T47D (cell line): Measurements from ENCODE around the gene BTN1A1.
"Not testable (repeated sequence)": the region's sequence is repeated elsewhere in the genome, so short reads cannot be mapped to it uniquely, and the experiment has no call there.

Experiments used
- DNase-seq, 2 experiments: peaks; one replicate each; pipeline versions ENCODE4 v3.0.0 to v3.0.0-alpha.2; 2011 to 2012; ENCODE audit warnings: low read depth in 1 of 2, low spot score in 1 of 2
- JUND ChIP-seq: IDR thresholded peaks from 2 replicates; pipeline ENCODE4 v1.6.1; 2012; ENCODE audit warnings: low read depth
- in situ Hi-C: cut with HindIII; loops from 2 replicates; pipeline ENCODE4 v1.10.0; 2016; ENCODE audit warnings: low sequenced_read_pairs, low pct_unique_long_range_greater_than_20kb

Gene BTN1A1, protein sequence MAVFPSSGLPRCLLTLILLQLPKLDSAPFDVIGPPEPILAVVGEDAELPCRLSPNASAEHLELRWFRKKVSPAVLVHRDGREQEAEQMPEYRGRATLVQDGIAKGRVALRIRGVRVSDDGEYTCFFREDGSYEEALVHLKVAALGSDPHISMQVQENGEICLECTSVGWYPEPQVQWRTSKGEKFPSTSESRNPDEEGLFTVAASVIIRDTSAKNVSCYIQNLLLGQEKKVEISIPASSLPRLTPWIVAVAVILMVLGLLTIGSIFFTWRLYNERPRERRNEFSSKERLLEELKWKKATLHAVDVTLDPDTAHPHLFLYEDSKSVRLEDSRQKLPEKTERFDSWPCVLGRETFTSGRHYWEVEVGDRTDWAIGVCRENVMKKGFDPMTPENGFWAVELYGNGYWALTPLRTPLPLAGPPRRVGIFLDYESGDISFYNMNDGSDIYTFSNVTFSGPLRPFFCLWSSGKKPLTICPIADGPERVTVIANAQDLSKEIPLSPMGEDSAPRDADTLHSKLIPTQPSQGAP

DNA sequence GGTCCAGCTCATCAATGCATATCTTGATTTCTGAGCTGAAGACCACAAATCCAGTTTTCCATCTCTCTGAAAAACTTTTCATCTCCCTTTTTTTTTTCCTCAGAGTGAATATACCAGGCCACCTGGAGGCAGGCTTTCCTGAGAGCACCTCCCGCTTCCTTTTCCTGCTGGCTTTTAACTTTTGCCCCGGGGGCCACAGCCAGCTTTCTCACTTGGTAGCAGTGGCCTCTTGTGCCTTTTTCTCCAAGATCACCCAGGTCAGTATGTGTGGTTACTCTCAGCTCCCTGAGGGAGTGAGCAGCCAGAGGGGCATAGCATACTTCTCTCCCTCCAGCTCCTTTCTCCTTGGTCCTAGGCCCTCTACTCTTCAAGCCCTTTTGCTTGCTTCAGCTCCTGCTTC, at the start of gene BTN1A1:
Gene BTN1A1 (plus strand): TSS at position 202 of the 400 bp plus-strand sequence. CDS start 984 bp downstream, outside the sequence.
- DNase-seq = peak in 1 of 2 experiments; percentile 16
- no peak for TF ChIP-seq JUND
- in situ Hi-C loops = no loop called here

DNA sequence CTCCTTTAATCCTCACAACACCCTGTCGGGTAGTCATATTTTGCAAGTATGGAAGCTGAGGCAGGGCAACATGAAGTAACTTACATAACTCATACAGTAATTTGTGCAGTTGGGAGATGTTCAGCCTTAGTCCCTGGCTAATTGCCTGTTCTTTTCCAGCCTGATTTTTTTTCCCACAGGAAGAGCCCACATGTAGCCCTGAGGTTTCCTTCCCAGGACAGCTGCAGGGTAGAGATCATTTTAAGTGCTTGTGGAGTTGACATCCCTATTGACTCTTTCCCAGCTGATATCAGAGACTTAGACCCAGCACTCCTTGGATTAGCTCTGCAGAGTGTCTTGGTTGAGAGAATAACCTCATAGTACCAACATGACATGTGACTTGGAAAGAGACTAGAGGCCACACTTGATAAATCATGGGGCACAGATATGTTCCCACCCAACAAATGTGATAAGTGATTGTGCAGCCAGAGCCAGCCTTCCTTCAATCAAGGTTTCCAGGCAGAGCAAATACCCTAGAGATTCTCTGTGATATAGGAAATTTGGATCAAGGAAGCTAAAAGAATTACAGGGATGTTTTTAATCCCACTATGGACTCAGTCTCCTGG, 47.4 kb upstream of the BTN1A1 start:
- in situ Hi-C loops = no loop called here
- DNase-seq = no peak
- no peak for TF ChIP-seq JUND

DNA sequence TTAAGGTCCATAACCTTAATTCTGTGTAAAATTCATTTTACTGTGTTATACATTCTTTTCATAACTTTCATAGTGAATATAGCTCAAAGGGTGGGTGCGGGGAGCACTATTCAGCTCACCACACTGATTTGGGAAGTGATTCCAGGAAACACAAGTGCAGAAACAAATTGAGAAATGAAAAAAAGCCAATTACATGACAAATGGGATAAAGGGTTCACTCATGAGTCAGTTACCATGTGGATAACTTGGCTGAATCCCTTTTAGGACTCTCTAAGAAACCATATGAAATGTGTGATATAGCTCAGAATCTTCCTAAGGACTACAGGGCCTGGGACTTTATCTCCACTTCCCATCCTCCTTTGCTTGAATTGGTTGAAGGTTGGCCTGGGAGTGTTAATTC, 45.5 kb upstream of the BTN1A1 start:
- no peak for DNase-seq
- no peak for TF ChIP-seq JUND
- in situ Hi-C loops = no loop called here

DNA sequence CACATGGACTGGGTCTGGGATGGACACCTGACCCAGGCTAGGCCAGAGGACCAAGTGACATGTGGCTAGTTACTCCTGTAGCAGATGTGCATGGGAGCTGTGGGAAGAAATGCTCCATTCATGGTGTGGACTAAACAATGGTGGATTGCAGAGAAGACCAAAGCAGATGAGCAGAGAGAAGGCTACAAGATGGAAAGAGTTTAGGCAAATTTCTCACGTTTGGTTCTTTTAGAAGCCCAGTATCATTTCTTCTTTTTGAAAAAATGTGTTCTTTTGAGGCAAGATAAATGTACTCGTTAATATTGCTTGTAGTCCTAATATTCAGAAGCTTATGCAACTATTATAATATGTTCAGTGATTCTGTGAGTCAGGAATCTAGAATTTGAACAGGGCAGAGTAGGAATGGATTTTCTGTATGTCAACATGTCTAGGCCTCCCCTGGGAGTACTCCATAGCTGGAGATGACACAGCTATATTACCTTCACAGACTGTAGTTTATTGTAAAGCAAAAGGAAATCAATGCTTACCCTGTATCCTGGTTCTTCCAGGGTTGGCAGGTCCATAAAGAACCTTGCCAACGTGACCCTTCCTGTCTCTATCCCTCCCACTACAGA, 44.6 kb upstream of the BTN1A1 start:
- in situ Hi-C loops = no loop called here
- no peak for DNase-seq
- TF ChIP-seq JUND = no peak

DNA sequence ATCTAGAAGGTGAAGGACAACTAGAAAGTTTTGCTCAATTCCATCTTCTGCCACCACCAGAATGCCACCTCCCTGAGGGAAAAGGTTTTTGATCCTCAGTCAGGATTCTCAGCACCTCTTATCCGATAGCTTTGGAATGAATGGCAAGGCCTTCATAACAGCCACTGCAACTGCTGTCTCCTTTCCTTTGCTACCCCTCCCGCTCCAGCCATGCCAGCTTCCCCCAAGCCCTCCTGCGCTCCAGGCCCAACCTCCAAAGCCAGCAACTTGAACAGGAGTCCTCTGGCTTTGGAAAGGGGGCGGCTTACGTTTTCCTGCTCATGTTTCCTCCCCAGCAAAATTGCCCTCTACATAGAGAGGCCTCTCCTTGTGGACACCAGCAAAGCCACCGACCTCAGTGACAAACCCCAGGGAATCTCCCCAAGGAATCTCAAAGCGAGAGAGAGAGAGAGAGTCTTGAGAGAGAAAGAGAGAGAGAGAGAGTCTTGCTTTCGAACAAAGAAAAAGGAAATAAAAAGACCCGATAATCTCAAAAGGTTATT, 42.8 kb upstream of the BTN1A1 start:
- no peak for DNase-seq
- TF ChIP-seq JUND = no peak
- in situ Hi-C loops = no loop called here

DNA sequence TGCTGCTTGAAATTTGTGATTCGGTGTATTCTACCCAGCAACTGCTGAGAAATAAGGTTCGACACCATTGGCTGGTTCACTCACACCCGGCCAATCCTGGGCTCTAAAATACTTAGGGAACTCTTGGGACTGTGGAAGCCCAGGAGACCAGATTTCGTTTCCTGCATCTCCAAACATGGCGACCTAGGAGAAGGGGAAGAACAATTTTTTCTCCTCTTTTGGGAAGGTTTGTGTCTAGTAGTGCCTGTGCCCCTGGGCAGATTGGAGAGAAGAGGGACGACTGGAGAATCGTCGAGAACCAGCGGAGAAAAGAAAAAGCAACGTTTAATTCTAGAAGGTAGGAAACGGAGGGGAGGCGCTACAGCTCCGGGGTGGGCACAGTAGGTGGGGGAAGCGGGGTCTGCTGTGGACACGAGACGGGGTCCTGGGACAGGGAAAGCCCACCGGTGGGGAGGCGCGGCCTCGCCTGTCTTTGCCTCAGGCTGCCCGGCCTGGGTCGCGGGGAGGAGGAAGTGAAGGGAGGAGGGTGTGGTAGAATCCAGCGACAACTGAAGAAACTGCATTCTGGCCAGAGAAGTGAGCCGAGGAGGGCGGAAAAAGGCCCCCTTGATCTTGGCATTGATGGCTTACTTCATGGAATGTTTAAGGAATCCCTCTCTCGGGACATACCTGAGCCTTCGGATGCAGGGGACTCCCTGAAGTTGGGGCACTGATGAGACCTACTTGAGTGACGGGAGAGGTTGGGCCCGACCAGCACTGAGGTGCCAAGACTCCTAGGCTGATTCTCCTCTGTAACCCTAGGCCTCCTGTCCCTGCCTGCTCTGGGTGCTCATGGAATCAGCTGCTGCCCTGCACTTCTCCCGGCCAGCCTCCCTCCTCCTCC, 42.1 kb upstream of the BTN1A1 start, which contains the start of gene BTN2A1:
Gene BTN2A1 (plus strand): TSS at position 150 of the 883 bp plus-strand sequence. CDS start 682 bp downstream, at position 832.
- TF ChIP-seq JUND = no peak
- in situ Hi-C loops = no loop called here
- peak; percentile 92 to 93 for DNase-seq

DNA sequence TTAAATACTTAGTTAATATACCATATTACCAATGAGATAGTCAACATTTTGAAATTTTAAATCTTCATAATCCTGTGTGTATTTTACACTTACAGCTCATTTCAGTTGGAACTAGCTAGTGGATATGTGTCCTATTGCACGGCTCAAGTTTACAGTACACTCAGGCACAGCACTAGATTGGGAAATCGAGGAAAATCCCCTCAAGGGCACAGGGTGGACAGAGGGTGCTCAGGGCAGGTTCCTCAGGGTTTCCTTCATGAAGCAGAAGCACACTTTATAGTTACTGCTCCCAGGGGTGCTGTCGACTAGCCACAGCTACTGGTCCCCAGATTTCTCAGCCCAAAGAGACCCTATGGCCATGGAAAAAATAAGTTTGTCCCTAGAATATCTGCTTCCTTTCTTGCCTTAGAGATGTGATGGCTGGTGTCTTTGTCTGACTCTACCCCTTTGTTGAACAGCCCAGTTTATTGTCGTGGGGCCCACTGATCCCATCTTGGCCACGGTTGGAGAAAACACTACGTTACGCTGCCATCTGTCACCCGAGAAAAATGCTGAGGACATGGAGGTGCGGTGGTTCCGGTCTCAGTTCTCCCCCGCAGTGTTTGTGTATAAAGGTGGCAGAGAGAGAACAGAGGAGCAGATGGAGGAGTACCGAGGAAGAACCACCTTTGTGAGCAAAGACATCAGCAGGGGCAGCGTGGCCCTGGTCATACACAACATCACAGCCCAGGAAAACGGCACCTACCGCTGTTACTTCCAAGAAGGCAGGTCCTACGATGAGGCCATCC, 40.9 kb upstream of the BTN1A1 start:
- DNase-seq = no peak
- no peak for TF ChIP-seq JUND
- in situ Hi-C loops = no loop called here

DNA sequence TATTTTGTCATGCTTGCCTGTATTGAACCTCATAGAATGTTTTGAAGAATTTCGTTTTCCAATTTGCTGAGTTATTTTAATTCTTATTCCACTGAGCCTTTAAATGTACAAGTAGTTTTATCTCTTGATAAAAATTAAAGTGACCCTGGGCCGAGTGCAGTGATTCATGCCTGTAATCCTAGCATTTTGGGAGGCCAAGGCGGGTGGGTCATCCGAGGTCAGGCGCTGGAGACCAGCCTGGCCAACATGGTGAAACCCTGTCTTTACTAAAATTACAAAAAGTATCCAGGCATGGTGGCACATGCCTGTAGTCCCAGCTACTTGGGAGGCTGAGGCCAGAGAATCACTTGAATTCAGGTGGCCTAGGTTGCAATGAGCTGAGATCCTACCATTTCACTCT, 38.8 kb upstream of the BTN1A1 start:
- in situ Hi-C loops, DNase-seq: not testable (repeated sequence)

DNA sequence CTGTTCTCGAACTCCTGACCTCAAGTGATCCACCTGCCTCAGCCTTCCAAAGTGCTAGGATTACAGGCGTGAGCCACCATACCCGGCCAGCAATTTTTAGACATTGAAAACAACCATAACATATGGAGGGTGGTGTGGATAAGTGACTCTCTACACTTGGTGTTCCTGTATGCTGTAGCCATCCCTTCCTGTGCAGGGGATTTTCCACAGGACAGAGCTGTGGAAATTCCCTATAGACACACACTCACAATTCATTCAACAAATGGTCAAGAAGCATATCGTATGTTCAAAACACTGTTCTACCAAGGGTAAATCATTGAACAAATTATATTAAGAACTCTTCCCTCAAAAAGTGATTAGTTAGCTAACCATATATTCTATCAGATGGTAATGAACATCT, 36.1 kb upstream of the BTN1A1 start:
- DNase-seq = no peak
- in situ Hi-C loops = no loop called here
- TF ChIP-seq JUND = no peak

DNA sequence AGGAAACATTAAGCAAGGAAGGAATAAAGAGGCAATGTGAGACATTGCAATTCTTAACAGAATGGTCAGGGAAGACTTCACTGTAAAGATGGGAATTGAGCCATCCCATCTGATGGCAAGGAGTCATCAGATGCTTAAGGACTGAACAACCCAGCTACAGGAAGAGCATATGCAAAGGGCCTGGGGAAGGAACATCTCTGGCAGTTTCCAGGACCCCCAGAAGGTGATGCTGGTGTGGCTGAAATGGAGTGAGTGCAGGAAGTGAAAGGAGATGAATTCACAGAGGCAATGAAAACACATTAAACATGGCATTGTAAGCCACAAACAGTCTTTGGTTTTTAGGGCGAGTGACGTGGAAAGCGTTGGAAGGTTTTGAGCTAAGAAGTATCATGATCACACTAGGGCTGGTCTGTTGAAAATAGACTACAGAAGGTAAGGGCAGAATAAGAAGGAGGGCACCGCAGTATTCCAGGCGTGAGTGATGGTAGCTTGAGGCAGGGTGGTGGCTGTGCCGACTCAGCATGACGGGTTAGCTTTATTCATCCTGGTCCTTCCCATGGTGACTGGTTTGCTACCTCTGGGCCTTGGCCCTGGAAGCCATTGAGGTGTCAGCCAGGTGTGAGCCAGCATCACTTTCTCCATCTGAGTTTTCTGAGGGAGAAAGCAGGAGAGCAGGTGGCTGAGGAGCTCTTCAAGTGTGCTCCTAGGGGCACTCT, 35.5 kb upstream of the BTN1A1 start:
- no peak for TF ChIP-seq JUND
- no peak for DNase-seq
- in situ Hi-C loops = no loop called here

DNA sequence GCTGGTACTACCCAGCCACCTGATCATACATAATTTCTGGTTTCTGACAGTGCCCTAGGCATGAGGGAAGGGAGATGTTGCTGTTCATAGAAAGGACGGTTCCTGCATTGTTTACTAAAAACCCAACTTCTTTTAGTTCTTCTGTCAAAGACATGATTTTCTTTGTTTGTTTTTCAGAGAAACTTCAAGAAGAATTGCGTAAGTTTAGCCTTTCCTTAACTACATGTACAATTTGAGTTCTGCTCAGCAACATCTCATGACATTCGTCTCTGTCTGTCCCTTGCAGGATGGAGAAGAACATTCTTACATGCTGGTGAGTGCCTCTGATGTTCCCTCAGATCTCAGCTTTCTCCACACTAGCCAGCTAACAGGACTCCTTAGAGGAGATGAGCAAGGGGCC, 34.3 kb upstream of the BTN1A1 start:
- no peak for DNase-seq
- in situ Hi-C loops = no loop called here

More for the DNA sequence above, 34.3 kb upstream of the BTN1A1 start:
- no peak for TF ChIP-seq JUND
